OCI-LY3 (cell line): Measurements from ENCODE around the gene LACC1.

Experiments
- CTCF ChIP-seq: fragments of 200-600, 300-600 bp; sonication (generic); IDR thresholded peaks from 2 replicates; pipeline ENCODE4 v1.5.1; 2014; ENCODE audit warnings: antibody characterized with exemption, low read length, low read depth
- EZH2phosphoT487 ChIP-seq: fragments of 200-600 bp; shearing (Covaris generic); IDR thresholded peaks from 2 replicates; pipeline ENCODE4 v1.6.1; 2018; ENCODE audit warnings: antibody characterized with exemption, mixed run types, low read depth

DNA sequence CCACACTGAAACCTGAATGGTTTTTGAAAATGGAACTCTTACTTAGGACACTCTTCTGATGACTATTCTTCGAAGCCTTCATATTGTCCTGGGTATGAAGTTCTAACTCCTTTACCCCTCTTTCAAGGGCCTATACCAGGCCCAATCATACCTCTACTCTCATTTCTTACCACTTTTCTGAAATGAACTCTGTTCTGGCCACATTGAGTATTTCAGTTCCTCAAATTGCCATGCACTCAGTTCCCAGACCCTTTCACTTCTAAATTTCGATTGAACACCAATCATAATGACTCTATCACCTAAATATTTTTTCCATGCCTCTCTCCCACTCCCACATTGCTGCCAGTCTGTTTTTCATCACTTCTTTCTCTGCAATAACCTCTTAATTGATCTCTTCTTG is 53.7 kb downstream of the LACC1 start:
- TF ChIP-seq CTCF (no peak), EZH2phosphoT487 (peak; percentile 99)
